ENCODE data around the gene PLA2G4B.

DNA sequence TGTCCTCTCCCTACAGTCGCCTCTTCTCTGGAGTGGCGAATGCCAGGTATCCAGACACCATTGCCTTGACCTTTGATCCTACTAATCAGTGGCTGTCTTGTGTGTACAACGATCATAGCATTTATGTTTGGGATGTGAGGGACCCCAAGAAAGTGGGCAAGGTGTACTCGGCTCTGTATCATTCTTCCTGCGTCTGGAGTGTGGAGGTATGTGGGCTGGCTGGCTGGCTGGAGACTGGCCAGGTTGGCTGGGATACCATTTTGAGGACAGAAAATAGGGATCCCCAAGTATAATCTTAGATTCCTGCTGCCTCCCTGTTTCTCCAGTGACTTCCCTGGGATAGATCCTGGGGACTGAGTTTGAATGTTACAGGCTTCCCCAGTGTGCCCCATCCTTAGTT lies 24.1 kb upstream of the PLA2G4B start:
- TF ChIP-seq POLR2A (IDR thresholded peaks at IDR 0.05) = no peak
- TF ChIP-seq, protein P1, sequence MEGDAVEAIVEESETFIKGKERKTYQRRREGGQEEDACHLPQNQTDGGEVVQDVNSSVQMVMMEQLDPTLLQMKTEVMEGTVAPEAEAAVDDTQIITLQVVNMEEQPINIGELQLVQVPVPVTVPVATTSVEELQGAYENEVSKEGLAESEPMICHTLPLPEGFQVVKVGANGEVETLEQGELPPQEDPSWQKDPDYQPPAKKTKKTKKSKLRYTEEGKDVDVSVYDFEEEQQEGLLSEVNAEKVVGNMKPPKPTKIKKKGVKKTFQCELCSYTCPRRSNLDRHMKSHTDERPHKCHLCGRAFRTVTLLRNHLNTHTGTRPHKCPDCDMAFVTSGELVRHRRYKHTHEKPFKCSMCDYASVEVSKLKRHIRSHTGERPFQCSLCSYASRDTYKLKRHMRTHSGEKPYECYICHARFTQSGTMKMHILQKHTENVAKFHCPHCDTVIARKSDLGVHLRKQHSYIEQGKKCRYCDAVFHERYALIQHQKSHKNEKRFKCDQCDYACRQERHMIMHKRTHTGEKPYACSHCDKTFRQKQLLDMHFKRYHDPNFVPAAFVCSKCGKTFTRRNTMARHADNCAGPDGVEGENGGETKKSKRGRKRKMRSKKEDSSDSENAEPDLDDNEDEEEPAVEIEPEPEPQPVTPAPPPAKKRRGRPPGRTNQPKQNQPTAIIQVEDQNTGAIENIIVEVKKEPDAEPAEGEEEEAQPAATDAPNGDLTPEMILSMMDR (IDR thresholded peaks at IDR 0.05) = no peak
